Stimulated activated CD4-positive, alpha-beta T cell treated with anti-CD3 and anti-CD28 coated beads, Interleukin-1b, Interleukin-23, amount 100 ng/mL, for 1 hour (primary cell): Measurements from ENCODE around the gene RSPH10B2.
A peak's percentile ranks its signal among the peaks of the same experiment; 100 is the strongest.
"Not testable (repeated sequence)": the region's sequence is repeated elsewhere in the genome, so short reads cannot be mapped to it uniquely, and the experiment has no call there.

ENCODE experiments used
- DNase-seq, 2 donors: peaks; one replicate each; pipeline ENCODE4 v3.0.0-alpha.2; 2020; ENCODE audit warnings: low read depth in 2 of 2

Gene RSPH10B2

DNA sequence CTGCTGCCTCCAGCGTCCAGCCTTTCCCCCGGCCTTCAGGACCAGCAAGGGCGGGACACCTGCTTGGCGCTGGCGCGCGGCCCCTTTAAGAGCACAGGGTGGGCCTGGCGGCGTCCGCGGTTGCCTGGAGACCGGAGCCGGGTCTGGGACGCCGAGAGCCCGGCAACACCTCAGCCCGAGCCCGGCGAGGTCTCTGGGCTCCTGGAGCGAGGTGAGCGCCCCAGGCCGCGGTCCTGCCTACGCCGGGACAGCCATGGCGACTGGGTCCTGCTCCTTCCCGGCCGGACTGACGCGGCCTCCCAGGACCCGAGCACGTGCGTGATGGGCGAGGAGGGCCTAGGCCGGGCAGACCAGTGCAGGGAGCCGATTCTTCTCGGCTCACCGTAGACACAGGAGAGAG, at the start of gene RSPH10B2:
Gene RSPH10B2 (plus strand): TSS at position 140 of the 400 bp plus-strand sequence. CDS start 3,575 bp downstream, outside the sequence.
- not testable (repeated sequence) for DNase-seq

GRCh38 chr7:6705959-6706665, 47.8 kb upstream of the RSPH10B2 start:
- DNase-seq = no peak

- peak; percentile 85 to 88 for DNase-seq
These were observed 47.1 kb upstream of the RSPH10B2 start, which contains the start of gene ZNF12 for GRCh38 chr7:6706666-6707407. Gene ZNF12, minus strand, starts transcription at chr7:6706947. Its CDS starts 1,774 bp downstream, at chr7:6705173.

GRCh38 chr7:6708304-6708703, 45.6 kb upstream of the RSPH10B2 start:
- DNase-seq = no peak

- no peak for DNase-seq
These were observed 44.1 kb upstream of the RSPH10B2 start for GRCh38 chr7:6709808-6710207.

GRCh38 chr7:6714360-6714759, 39.5 kb upstream of the RSPH10B2 start:
- DNase-seq = no peak

DNA sequence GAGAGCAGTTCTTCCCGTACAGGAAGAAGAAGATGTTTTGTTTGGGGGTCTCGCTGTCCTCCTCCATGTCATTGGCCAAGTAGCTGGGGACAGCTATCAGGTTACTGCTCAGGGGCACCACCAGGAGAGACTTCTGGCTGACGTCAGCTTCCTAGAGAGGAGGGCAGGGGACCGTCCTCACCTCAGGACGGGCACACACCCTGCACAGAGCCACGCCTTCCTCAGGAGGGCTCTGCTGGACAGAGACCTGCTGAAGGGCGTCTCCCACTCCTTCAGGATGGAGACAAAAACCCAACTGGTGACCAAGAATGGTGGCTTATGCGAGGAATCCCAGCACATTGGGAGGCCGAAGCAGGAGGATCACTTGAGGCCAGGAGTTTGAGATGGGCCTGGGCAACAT, 38.0 kb upstream of the RSPH10B2 start:
- not testable (repeated sequence) for DNase-seq

- DNase-seq = no peak
These were observed 35.8 kb upstream of the RSPH10B2 start for GRCh38 chr7:6718124-6718523.

GRCh38 chr7:6724351-6724750, 29.6 kb upstream of the RSPH10B2 start:
- DNase-seq = not testable (repeated sequence)

- DNase-seq = no peak
These were observed 28.9 kb upstream of the RSPH10B2 start for GRCh38 chr7:6725003-6725402.

GRCh38 chr7:6726341-6726740, 27.6 kb upstream of the RSPH10B2 start:
- not testable (repeated sequence) for DNase-seq

DNA sequence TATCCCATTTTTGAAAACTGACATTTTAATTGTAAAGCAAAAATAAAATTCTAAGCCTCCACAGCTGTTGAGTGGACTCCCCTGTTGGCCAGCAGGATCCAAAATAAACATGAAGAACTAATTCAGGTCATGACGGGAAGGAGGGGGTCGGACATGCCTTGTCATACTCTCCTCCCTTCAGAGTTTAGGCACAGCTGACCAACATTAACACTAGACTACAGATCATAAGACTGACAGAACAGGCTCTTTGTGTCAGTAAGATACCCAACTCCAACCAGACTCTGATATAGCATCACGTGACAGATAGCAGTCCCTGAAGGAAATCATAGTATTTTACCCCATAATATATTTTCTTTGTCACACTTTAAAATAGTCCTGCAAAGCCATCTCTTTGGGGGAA, 26.2 kb upstream of the RSPH10B2 start:
- no peak for DNase-seq

DNA sequence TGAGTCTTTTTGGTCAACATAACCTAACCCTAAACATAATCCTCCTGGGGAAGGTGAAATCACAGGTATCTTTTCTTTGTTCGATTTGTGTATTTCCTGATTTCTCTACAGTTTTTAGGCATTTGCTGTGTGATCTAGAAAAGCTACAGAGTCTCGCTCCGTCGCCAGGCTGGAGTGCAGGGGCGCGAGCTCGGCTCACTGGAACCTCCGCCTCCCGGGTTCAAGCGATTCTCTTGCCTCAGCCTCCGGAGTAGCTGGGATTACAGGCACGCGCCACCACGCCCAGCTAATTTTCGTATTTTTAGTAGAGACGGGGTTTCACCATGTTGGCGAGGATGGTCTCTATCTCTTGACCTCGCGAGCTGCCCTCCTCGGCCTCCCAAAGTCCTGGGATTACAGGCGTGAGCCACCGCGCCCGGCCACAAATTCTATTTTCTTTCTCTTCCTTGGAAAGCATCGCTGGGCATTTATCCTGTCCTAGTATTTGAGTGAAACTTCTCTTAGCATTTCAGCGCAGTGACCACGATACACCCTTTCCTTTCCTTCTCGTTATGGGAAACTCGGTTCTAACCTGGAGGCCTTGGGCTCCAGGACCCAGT, 24.9 kb upstream of the RSPH10B2 start:
- DNase-seq = not testable (repeated sequence)

DNA sequence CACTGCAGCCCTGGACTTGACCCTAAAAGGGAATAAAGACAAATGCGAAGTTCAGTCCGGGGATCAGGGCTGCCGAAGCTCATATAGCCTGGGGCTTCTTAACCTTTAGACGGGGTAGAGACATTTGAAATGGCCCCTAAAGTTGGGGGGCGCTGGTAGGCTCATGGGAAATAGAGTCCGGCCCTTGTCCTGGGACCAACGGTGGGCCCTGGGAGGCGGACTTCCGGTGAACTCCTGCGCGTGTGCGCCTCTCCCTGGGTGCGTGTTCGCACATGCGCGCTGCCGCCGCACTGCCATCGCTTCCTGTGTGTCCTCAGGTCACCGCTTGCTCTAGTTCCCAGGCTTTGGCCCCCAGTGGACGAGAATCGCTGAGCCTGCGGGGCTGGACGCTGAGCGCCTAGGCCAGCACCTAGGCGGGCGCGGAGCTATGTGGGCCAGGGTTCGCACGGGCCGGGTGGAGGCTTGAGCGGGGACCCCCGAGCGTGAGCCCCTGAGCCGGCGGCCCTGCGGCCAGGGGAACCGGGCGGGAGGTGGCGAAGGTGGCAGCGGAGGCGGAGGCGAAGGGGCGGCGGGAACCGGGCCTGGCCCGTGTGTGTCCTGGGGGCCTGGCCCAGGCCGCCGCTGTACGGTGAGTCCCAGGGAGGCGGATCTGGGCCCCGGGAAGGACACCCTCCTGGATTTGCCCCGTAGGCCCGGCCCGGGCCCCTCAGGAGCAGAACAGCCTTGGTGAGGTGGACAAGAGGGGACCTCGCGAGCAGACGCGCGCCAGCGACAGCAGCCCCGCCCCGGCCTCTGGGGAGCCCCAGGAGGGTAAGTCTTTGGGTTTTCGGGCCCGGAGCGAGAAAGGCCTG, 24.2 kb upstream of the RSPH10B2 start:
- peak; percentile 57 to 58 for DNase-seq

GRCh38 chr7:6730343-6730633, 23.6 kb upstream of the RSPH10B2 start:
- DNase-seq = no peak

DNA sequence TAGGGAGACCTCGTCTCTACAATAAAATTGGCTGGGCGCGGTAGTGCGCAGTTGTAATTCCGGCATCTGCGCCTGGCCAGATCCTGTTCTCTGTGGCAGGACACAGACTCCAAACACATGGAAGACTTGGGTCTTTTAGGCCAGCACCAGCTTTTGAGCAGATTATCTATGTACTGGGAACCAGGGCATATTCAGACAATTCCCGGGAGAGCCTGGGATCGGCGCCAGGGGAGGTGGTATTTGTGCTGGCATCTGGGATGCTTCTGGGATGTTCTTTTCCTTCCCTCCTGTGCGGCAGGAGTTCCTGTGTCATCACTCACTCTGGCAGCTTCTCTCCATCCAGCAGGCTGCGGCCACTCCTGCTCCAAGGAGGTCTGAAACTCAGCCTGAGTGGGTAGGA, 15.5 kb upstream of the RSPH10B2 start:
- DNase-seq = not testable (repeated sequence)

GRCh38 chr7:6744410-6745100, 9.3 kb upstream of the RSPH10B2 start:
- DNase-seq = not testable (repeated sequence)

- not testable (repeated sequence) for DNase-seq
These were observed 4.6 kb upstream of the RSPH10B2 start for GRCh38 chr7:6749335-6749734.

GRCh38 chr7:6750173-6750572, 3.7 kb upstream of the RSPH10B2 start:
- DNase-seq = not testable (repeated sequence)

GRCh38 chr7:6761186-6761585, 7.3 kb downstream of the RSPH10B2 start:
- not testable (repeated sequence) for DNase-seq

GRCh38 chr7:6781581-6781980, 27.7 kb downstream of the RSPH10B2 start:
- DNase-seq = not testable (repeated sequence)
